K562 (cell line): ENCODE results near the gene CENPN. TPM values are rescaled to one million over a fixed set of nuclear protein-coding genes. Genes with fewer than 3 reads are reported as not detected.

ENCODE experiments used
- ARID2 ChIP-seq: fragments of 450-650 bp; IDR thresholded peaks from 2 replicates; pipeline ENCODE4 v1.6.1; 2017; ENCODE audit warnings: antibody characterized with exemption, mild to moderate bottlenecking
- CBX2 ChIP-seq: fragments of 200-600 bp; sonication (generic); IDR thresholded peaks from one replicate; pipeline ENCODE4 v1.6.1; 2012; ENCODE audit warnings: mild to moderate bottlenecking, low read length, inconsistent platforms; ENCODE audit not compliant: insufficient read depth, poor library complexity, severe bottlenecking
- DDX20 ChIP-seq: fragments of 450-650 bp; IDR thresholded peaks from 2 replicates; pipeline ENCODE4 v1.6.1; 2016; ENCODE audit warnings: missing genetic modification characterization, low read depth, mild to moderate bottlenecking, missing compliant biosample characterization, moderate library complexity
- GTF2E2 ChIP-seq: fragments of 200-800 bp; sonication (Bioruptor generic); IDR thresholded peaks from 2 replicates; pipeline ENCODE4 v1.6.1; 2016; ENCODE audit warnings: missing genetic modification characterization, missing compliant biosample characterization
- ILF3 ChIP-seq: fragments of 450-650 bp; IDR thresholded peaks from 2 replicates; pipeline ENCODE4 v1.6.1; 2018; ENCODE audit warnings: antibody characterized with exemption, mild to moderate bottlenecking, moderate library complexity, borderline replicate concordance
- JUND ChIP-seq, 2 experiments: IDR thresholded peaks; 2 replicates in 1 of 2; 3 replicates in 1 of 2; pipeline ENCODE4 v1.6.1; 2011; ENCODE audit warnings: borderline replicate concordance in 2 of 2, low read depth in 2 of 2, low read length in 2 of 2, improper control_type of control experiment in 1 of 2, missing biosample characterization in 1 of 2, missing genetic modification characterization in 1 of 2, missing genetic modification reagents in 1 of 2
- LEF1 ChIP-seq: fragments of 450-650 bp; IDR thresholded peaks from 2 replicates; pipeline ENCODE4 v1.6.1; 2016; ENCODE audit warnings: mild to moderate bottlenecking
- NFATC3 ChIP-seq: fragments of 450-650 bp; IDR thresholded peaks from 2 replicates; pipeline ENCODE4 v1.6.1; 2017; ENCODE audit warnings: mild to moderate bottlenecking
- RBBP5 ChIP-seq: fragments of 200-600 bp; sonication (generic); IDR thresholded peaks from 2 replicates; pipeline ENCODE4 v1.6.1; 2012; ENCODE audit warnings: borderline replicate concordance, mild to moderate bottlenecking, low read length, control low read depth, inconsistent platforms; ENCODE audit not compliant: insufficient read depth, poor library complexity, severe bottlenecking
- SREBF1 ChIP-seq: fragments of 150-350 bp; IDR thresholded peaks from 2 replicates; pipeline ENCODE4 v1.6.1; 2014; ENCODE audit warnings: antibody characterized with exemption, low read depth, low read length, borderline replicate concordance
- TARDBP ChIP-seq: fragments of 450-650 bp; IDR thresholded peaks from 2 replicates; pipeline ENCODE4 v1.6.1; 2016
- TRIM28 ChIP-seq: fragments of 450-650 bp; IDR thresholded peaks from 2 replicates; pipeline ENCODE4 v1.6.1; 2017
- ZC3H11A ChIP-seq: IDR thresholded peaks from 2 replicates; pipeline ENCODE4 v1.6.1; 2012; ENCODE audit warnings: low read depth, low read length, improper control_type of control experiment
- ZNF253 ChIP-seq: fragments of 250-450 bp; sonication (Bioruptor Pico); conservative IDR thresholded peaks from 2 replicates; pipeline ENCODE4 v1.6.1; 2021; ENCODE audit warnings: mild to moderate bottlenecking
- ZNF324 ChIP-seq: fragments of 250-450 bp; sonication (Bioruptor Pico); IDR thresholded peaks from 2 replicates; pipeline ENCODE4 v1.4.0; 2020; ENCODE audit warnings: mild to moderate bottlenecking
- ZNF354B ChIP-seq: fragments of 250-450 bp; sonication (Bioruptor Pico); IDR thresholded peaks from 2 replicates; pipeline ENCODE4 v1.4.0; 2020
- ZNF696 ChIP-seq: fragments of 250-450 bp; sonication (Bioruptor Pico); conservative IDR thresholded peaks from 2 replicates; pipeline ENCODE4 v1.4.0; 2020; ENCODE audit warnings: mild to moderate bottlenecking, moderate library complexity
- polyA plus RNA-seq, 8 experiments: library from polyadenylated mRNA; depleted of rRNA in 4 of 8; stranded (reverse) in 5 of 8; unstranded in 3 of 8; fragments of >200 nt; fragmentation: Nextera tagmentation in 2 of 8; fragmentation: Illumina TruSeq in 1 of 8; extraction: Ambion mirVana in 2 of 8; extraction: Trizol in 1 of 8; gene quantifications; 2 replicates each; pipeline versions ENCODE4 v1.2.1 to v1.2.3, GENCODE V29; 2011 to 2014; ENCODE audit warnings: inconsistent platforms in 1 of 8, missing spikeins in 1 of 8
- total RNA-seq, 7 experiments: library from RNA; depleted of rRNA in 6 of 7; stranded (reverse); fragments of >200 nt in 6 of 7; fragmentation: Illumina TruSeq in 2 of 7; extraction: Trizol in 2 of 7; gene quantifications; 2 replicates each; pipeline versions ENCODE4 v1.2.1 to v1.2.3, GENCODE V29; 2011 to 2021; ENCODE audit warnings: low replicate concordance in 1 of 7
- TF ChIP-seq, protein P1 (sequence below): sonication (generic); formaldehyde crosslinking; IDR thresholded peaks from 2 replicates; pipeline ENCODE4 v1.8.0; 2022; ENCODE audit warnings: missing genetic modification reagents, mild to moderate bottlenecking, moderate library complexity, borderline replicate concordance
- TF ChIP-seq, protein P2 (sequence below): fragments of 250-450 bp; sonication (Bioruptor Pico); IDR thresholded peaks from 2 replicates; pipeline ENCODE4 v1.4.0; 2020
- TF ChIP-seq, protein P3 (sequence below): fragments of 450-650 bp; IDR thresholded peaks from 2 replicates; pipeline ENCODE4 v1.6.1; 2017; ENCODE audit warnings: antibody characterized with exemption

CENPN gene
- total and polyA plus RNA-seq, 9 of the 15 experiments (the other 6 are each of a cell fraction or from before 2014, with no cell fraction given) = 92.3 to 384 (median 140) TPM

DNA sequence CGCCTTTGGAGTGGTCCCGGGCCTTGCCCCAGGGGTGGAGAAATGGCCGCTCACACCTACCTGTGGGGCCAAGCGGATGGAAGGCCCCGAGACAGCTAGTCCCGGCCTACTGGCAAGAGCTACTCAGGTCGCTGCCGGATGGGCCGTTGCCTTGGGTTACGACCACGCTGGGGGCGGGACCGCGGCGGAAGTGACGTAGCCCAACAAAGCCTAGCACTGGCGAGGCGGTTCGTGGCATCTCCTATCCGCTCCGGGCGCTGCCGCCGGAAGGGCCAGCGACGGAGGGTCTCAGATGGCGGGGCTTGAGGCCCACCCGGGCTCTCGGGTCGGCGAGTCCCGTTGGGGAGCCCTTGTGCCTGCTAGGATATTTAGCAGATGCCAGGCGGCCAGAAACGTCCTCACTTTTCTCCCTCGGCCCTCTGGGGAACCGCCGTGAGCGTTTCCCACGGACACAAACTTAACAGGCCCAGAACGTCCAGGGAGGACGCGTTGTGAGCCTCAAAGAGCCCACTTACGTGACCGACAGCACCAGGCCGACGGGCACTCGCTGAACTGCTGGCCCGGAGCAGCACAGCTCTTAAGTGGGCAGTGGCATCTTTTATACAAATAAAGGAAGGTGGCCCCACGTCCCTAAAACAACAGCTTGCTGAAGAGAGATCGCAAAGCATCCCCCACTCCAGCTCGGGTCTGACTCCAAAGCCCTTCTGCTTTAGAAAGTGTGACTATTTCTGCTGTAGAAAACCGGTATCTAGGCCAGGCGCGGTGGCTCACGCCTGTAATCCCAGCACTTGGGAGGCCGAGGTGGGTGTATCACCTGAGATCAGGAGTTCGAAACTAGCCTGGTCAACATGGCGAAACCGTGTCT, 70.3 kb downstream of the CENPN start, which contains the start of gene C16orf46 (continued):
- TF ChIP-seq, protein P1, sequence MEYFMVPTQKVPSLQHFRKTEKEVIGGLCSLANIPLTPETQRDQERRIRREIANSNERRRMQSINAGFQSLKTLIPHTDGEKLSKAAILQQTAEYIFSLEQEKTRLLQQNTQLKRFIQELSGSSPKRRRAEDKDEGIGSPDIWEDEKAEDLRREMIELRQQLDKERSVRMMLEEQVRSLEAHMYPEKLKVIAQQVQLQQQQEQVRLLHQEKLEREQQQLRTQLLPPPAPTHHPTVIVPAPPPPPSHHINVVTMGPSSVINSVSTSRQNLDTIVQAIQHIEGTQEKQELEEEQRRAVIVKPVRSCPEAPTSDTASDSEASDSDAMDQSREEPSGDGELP (CRISPR knock-in tag) = peak; percentile 85
- peak; percentile 83 for TF ChIP-seq RBBP5
- no peak for TF ChIP-seq LEF1
- TF ChIP-seq TARDBP = no peak
- TF ChIP-seq SREBF1 = no peak
- no peak for TF ChIP-seq ZNF253 (CRISPR knock-in tag)
- no peak for TF ChIP-seq CBX2
- no peak for TF ChIP-seq DDX20 (tag)
- peak; percentile 68 for TF ChIP-seq JUND (IDR thresholded peaks at IDR 0.05; ENCODE audit: borderline replicate concordance, low read depth, low read length)
- TF ChIP-seq JUND (tag; IDR thresholded peaks at IDR 0.05; ENCODE audit: borderline replicate concordance, low read depth, low read length) = peak; percentile 60; the same call in 1 of the 3 replicates
- TF ChIP-seq ARID2 = no peak
- TF ChIP-seq ZNF354B (CRISPR knock-in tag) = no peak
- no peak for TF ChIP-seq NFATC3
- TF ChIP-seq, protein P2, sequence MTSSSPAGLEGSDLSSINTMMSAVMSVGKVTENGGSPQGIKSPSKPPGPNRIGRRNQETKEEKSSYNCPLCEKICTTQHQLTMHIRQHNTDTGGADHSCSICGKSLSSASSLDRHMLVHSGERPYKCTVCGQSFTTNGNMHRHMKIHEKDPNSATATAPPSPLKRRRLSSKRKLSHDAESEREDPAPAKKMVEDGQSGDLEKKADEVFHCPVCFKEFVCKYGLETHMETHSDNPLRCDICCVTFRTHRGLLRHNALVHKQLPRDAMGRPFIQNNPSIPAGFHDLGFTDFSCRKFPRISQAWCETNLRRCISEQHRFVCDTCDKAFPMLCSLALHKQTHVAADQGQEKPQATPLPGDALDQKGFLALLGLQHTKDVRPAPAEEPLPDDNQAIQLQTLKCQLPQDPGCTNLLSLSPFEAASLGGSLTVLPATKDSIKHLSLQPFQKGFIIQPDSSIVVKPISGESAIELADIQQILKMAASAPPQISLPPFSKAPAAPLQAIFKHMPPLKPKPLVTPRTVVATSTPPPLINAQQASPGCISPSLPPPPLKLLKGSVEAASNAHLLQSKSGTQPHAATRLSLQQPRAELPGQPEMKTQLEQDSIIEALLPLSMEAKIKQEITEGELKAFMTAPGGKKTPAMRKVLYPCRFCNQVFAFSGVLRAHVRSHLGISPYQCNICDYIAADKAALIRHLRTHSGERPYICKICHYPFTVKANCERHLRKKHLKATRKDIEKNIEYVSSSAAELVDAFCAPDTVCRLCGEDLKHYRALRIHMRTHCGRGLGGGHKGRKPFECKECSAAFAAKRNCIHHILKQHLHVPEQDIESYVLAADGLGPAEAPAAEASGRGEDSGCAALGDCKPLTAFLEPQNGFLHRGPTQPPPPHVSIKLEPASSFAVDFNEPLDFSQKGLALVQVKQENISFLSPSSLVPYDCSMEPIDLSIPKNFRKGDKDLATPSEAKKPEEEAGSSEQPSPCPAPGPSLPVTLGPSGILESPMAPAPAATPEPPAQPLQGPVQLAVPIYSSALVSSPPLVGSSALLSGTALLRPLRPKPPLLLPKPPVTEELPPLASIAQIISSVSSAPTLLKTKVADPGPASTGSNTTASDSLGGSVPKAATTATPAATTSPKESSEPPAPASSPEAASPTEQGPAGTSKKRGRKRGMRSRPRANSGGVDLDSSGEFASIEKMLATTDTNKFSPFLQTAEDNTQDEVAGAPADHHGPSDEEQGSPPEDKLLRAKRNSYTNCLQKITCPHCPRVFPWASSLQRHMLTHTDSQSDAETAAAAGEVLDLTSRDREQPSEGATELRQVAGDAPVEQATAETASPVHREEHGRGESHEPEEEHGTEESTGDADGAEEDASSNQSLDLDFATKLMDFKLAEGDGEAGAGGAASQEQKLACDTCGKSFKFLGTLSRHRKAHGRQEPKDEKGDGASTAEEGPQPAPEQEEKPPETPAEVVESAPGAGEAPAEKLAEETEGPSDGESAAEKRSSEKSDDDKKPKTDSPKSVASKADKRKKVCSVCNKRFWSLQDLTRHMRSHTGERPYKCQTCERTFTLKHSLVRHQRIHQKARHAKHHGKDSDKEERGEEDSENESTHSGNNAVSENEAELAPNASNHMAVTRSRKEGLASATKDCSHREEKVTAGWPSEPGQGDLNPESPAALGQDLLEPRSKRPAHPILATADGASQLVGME (CRISPR knock-in tag) = peak; percentile 76; the same call in 1 of the 2 replicates
- no peak for TF ChIP-seq ILF3
- TF ChIP-seq ZC3H11A = no peak
- TF ChIP-seq ZNF324 = no peak
- TF ChIP-seq TRIM28 = no peak
- no peak for TF ChIP-seq GTF2E2
- TF ChIP-seq ZNF696 (CRISPR knock-in tag) = no peak
- TF ChIP-seq, protein P3, sequence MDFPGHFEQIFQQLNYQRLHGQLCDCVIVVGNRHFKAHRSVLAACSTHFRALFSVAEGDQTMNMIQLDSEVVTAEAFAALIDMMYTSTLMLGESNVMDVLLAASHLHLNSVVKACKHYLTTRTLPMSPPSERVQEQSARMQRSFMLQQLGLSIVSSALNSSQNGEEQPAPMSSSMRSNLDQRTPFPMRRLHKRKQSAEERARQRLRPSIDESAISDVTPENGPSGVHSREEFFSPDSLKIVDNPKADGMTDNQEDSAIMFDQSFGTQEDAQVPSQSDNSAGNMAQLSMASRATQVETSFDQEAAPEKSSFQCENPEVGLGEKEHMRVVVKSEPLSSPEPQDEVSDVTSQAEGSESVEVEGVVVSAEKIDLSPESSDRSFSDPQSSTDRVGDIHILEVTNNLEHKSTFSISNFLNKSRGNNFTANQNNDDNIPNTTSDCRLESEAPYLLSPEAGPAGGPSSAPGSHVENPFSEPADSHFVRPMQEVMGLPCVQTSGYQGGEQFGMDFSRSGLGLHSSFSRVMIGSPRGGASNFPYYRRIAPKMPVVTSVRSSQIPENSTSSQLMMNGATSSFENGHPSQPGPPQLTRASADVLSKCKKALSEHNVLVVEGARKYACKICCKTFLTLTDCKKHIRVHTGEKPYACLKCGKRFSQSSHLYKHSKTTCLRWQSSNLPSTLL = no peak
